ENCODE results near the gene KCNQ4. TPM values are rescaled to one million over a fixed set of nuclear protein-coding genes. Genes with fewer than 3 reads are reported as not detected.

The KCNQ4 gene
- total RNA-seq, 4 donors from 2014 or later, result 1.1 to 3.3 (median 2.4) TPM

DNA sequence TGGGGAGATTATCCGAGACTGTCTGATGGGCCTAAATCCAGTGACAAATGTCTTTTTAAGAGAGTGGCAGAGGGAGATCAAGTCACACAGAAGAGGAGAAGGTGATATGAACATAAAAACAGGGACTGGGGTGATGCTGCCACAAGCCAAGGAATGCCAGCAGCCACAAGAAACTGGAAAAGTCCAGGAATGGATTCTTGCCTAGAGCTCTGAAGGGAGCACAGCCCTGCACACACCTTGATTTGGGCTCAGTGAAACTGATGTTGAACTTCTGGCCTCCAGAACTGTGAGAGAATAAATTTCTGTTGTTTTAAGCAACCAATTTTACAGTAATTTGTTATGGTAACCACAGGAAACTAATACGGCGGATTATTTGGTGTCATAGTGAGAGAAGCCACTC lies 59.1 kb downstream of the KCNQ4 start:
- H3K36me3 ChIP-seq, result no peaks in the 10 kb centered on the region
- no peaks in the 10 kb centered on the region for H3K4me1 ChIP-seq
- H3K4me3 ChIP-seq, result no peak overlapping the region
- H3K9me3 ChIP-seq, result no peaks in the 10 kb centered on the region
- no peak for DNase-seq
- no peak overlapping the region for H3K27ac ChIP-seq
- H3K27me3 ChIP-seq, result no peaks in the 10 kb centered on the region
- TF ChIP-seq CTCF (IDR thresholded peaks at IDR 0.05) (no peak), POLR2A (IDR thresholded peaks at IDR 0.05) (no peak)

DNA sequence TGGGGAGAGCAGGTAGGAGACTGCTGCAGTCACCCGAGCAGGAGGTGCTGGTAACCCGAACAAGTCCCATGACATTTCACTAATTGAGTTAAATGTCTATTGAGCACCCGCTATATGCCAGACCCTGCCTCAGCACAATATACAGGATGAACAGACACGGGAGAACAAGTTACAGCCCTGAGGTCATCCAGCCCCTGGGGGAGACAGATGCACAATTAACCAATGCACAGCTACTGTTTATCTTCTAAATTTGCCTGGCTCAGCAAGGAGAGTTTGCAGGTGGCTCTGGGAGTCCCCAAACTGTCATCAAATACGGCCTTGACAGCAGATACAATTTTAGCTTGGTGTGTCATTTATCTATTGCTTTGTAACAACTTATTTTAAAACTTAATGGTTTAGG lies 60.5 kb downstream of the KCNQ4 start:
- Histone ChIP-seq H3K4me1 (no peaks in the 10 kb centered on the region), H3K9me3 (no peaks in the 10 kb centered on the region), H3K27ac (no peak overlapping the region), H3K4me3 (no peak overlapping the region), H3K27me3 (no peaks in the 10 kb centered on the region), H3K36me3 (no peaks in the 10 kb centered on the region)
- no peak for DNase-seq
- TF ChIP-seq POLR2A (IDR thresholded peaks at IDR 0.05) (no peak), CTCF (IDR thresholded peaks at IDR 0.05) (no peak)

DNA sequence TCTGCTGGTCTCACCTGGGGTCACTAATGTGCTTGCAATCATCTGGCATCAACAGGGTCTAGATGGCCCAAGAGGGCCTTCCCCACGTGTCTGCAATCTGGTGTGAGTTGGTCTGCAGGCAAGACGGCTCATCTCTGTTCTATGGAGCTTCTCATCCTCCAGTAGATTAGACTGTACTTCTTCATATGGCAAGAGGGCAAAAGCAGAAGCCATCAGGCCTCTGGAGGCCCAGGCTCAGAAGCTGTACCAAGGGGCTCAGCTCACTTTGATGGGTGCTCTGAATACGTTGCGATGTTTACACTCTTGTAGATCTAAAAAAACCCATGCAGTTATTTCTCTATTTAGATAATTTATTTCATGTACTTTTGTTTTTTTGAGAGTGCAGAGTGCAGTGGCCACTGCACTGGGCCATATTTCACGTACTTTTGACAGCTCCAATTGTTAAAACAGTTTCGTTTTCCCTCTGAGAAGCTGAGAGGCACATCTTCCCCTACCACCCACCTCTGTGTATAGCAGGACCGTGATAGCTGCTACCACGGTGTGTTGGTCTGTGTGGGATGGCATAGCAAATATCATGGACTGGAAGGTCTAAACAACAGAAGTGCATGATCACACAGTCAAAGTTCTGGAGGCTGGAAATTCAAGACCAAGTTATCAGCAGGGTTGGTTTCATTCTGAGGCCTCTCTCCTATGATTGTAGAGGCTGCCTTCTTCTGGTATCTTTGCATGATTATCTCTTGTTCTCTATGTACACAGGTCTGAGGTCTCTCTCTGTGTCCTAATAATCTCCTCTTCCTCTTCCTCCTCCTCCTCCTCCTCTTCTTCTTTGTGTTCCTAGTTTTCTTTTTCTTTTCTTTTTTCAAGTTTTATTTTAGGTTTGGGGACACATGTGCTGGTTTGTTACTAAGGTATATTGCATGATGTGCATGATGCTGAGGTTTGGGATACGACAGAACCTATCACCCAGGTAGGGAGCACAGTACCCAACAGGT lies 61.6 kb downstream of the KCNQ4 start:
- no peaks in the 10 kb centered on the region for H3K4me1 ChIP-seq
- H3K9me3 ChIP-seq, result no peaks in the 10 kb centered on the region
- no peak for DNase-seq
- no peaks in the 10 kb centered on the region for H3K36me3 ChIP-seq
- TF ChIP-seq CTCF (IDR thresholded peaks at IDR 0.05), result no peak
- no peak for TF ChIP-seq POLR2A (IDR thresholded peaks at IDR 0.05)
- no peaks in the 10 kb centered on the region for H3K27me3 ChIP-seq
- H3K27ac ChIP-seq, result no peak overlapping the region
- H3K4me3 ChIP-seq, result no peak overlapping the region

DNA sequence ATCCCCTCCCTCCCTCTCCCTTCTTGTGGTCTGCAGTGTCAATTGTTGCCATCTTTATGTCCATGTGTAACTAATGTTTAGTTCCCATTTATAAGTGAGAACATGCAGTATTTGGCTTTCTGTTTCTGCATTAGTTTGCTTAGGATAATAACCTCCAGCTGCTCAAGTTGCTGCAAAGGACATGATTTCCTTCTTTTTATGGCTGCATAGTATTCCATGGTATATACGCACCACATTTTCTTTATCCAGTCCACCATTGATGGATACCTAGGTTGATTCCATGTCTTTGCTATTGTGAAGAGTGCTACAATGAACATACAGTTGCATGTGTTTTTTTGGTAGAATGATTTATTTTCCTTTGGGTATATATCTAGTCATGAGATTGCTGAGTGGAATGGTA lies 62.3 kb downstream of the KCNQ4 start:
- no peaks in the 10 kb centered on the region for H3K4me1 ChIP-seq
- H3K4me3 ChIP-seq, result no peak overlapping the region
- H3K27ac ChIP-seq, result no peak overlapping the region
- no peaks in the 10 kb centered on the region for H3K9me3 ChIP-seq
- H3K36me3 ChIP-seq, result no peaks in the 10 kb centered on the region
- H3K27me3 ChIP-seq, result no peaks in the 10 kb centered on the region
- DNase-seq, result no peak
- TF ChIP-seq POLR2A (IDR thresholded peaks at IDR 0.05), result no peak

DNA sequence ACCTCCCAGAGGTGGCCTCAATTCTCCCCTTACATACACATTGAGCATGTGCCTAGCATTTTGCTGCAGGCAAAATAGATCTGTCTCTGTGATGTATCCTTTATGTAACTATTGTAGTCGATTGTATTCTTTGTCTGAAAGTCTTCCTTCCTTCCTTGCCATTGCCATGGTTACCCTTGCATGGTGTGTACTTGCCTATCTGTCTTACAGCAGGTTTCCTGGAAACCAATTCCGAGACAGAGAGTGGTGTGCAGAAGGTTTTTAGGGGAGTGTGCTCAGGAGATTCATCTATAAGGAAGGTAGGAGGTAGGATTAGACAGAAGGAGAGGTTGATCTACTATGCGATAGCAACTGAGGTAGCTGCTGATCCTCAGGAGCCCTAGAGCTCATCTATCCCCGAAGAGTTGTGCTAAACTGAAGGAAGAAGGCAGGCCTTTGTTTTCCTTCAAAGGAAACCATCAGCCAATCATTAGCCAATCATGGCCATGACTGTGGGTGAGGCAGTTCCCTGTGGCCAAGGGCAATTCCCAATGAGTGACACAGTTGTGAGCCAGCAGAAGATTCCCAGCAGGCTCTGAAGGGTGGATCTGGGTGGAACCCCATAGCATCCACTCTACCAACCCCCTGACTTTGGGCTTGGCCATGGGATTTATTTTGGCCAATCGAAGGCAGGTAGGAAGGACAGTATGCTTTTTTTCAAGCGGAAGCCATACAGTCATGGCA lies 63.6 kb downstream of the KCNQ4 start:
- Histone ChIP-seq H3K9me3 (no peaks in the 10 kb centered on the region), H3K4me1 (no peaks in the 10 kb centered on the region), H3K27ac (no peak overlapping the region), H3K4me3 (no peak overlapping the region), H3K27me3 (no peaks in the 10 kb centered on the region), H3K36me3 (no peaks in the 10 kb centered on the region)
- no peak for TF ChIP-seq CTCF (IDR thresholded peaks at IDR 0.05)
- no peak for TF ChIP-seq POLR2A (IDR thresholded peaks at IDR 0.05)
- DNase-seq, result no peak
